OCI-LY3 (cell line): ENCODE results near the gene MYL5.

Experiments used
- EZH2phosphoT487 ChIP-seq: fragments of 200-600 bp; shearing (Covaris generic); IDR thresholded peaks from 2 replicates; pipeline ENCODE4 v1.6.1; 2018; ENCODE audit warnings: antibody characterized with exemption, mixed run types, low read depth
- TF ChIP-seq, protein P1 (sequence below): fragments of 200-600, 300-600 bp; sonication (generic); IDR thresholded peaks from 2 replicates; pipeline ENCODE4 v1.5.1; 2014; ENCODE audit warnings: antibody characterized with exemption, low read length, low read depth

GRCh38 chr4:717601-718320 lies 43.4 kb downstream of the MYL5 start:
- TF ChIP-seq, protein P1, sequence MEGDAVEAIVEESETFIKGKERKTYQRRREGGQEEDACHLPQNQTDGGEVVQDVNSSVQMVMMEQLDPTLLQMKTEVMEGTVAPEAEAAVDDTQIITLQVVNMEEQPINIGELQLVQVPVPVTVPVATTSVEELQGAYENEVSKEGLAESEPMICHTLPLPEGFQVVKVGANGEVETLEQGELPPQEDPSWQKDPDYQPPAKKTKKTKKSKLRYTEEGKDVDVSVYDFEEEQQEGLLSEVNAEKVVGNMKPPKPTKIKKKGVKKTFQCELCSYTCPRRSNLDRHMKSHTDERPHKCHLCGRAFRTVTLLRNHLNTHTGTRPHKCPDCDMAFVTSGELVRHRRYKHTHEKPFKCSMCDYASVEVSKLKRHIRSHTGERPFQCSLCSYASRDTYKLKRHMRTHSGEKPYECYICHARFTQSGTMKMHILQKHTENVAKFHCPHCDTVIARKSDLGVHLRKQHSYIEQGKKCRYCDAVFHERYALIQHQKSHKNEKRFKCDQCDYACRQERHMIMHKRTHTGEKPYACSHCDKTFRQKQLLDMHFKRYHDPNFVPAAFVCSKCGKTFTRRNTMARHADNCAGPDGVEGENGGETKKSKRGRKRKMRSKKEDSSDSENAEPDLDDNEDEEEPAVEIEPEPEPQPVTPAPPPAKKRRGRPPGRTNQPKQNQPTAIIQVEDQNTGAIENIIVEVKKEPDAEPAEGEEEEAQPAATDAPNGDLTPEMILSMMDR = no peak
- no peak for TF ChIP-seq EZH2phosphoT487
